GM19239 (cell line): Measurements from ENCODE around the gene GGN.
A peak's percentile ranks its signal among the peaks of the same experiment; 100 is the strongest.
"Not testable (repeated sequence)": the region's sequence is repeated elsewhere in the genome, so short reads cannot be mapped to it uniquely, and the experiment has no call there.

ENCODE experiments used
- DNase-seq: peaks from one replicate; pipeline ENCODE4 v3.0.0; 2011; ENCODE audit warnings: low spot score; ENCODE audit not compliant: insufficient read length
- FAIRE-seq: peaks from 2 replicates; lab custom pipeline; 2011; peaks lifted over from hg19 to GRCh38; lab: Jason Lieb, UNC

GGN gene

DNA sequence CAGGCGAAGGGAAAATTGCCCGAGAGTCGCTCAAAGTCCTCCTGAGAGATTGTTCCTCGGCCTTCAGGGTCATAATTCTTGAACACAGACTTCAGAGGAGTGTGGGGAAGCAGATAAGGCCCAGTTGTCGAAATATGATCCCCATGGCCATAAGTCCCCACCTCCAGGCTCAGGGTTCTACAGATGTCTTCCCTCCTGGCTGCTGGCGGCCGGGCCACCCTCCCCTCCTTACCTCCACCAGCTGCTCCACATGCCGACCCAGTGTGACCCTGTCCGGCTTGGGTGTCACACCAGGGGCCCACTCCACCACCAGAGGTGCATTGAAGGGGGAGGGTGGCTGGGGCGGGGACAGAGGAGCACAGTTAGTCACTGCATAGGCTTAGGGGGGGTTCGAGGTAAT lies 25.1 kb upstream of the GGN start:
- FAIRE-seq (no peak), DNase-seq (no peak)

DNA sequence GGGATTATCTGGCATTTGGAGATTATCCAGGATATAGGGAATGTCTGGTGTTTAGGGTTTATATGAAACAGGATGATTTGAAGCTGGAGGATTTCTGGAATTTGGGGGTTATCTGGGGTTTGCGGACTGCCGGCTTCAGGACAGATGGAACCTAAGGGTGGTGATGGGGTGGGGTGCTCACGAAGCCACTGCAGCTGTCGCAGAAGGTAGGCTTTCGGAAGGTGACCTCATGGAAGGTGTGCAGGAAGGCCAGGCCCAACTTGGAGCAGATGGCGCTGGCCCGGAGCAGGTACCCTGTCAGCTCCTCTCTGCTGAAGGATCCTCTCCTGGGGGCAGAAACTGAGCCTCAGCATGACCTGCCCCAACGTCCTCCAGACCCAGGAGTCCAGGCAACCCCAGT lies 24.7 kb upstream of the GGN start:
- no peak for FAIRE-seq
- no peak for DNase-seq

DNA sequence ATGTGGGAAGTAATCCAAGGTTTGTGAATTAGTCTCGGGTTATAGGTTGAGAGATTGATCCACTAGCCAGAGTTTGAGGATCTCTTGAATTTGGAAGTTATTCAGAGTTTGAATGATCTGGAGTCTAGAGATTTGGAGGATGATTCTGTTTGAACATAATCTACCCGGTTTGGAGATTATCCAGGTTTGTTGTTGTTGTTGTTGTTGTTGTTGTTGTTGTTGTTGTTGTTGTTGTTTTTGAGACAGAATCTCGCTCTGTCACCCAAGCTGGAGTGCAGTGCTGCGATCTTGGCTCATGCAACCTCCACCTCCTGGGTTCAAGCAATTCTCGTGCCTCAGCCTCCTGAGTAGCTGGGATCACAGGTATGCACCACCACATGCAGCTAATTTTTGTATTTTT lies 24.1 kb upstream of the GGN start:
- FAIRE-seq, DNase-seq: not testable (repeated sequence)

DNA sequence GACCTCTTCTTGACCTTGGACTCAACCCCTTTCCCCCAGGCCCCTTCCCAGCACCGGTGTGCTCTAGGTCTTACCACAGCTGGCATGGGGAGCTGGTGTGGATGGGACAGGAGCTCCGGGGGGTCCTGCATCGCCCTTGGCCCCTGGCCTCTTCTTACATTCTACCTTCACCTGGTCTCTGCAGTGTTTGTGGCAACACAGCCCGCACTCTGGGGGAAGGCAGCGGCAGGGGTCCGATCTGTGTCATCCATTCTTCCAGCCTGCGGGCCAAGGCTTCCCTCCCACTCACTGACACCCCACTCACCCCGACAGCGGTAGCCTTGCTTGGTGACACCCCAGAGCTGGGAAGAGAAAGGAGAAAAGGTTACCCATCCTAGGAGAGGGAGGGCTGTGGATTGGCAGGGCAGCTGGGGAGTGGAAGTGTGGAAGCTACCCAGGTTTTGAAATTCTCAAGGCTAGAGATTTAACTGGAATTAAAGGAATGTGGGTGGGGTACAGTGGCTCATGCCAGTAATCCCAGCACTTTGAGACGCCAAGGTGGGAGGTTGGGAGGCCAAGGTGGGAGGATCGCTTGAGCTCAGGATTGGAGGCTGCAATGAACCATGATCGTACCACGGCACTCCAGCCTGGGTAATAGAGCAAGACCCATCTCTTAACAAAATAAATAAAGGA lies 23.3 kb upstream of the GGN start:
- DNase-seq (no peak), FAIRE-seq (no peak)

DNA sequence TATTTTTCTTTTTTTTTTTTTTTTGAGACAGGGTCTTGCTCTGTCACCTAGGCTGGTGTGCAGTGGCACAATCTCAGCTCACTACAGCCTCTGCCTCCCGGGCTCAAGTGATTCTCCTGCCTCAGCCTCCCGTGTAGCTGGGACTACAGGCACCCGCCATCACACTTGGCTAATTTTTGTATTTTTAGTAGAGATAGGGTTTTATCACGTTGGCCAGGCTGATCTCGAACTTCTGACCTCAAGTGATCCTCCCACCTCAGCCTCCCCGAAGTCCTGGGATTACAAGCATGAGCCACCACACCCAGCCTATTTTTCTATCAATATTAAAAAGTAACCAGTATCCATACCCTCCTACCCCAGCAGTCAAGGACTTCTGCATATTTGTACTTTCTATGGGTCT lies 22.6 kb upstream of the GGN start:
- FAIRE-seq, DNase-seq: not testable (repeated sequence)

DNA sequence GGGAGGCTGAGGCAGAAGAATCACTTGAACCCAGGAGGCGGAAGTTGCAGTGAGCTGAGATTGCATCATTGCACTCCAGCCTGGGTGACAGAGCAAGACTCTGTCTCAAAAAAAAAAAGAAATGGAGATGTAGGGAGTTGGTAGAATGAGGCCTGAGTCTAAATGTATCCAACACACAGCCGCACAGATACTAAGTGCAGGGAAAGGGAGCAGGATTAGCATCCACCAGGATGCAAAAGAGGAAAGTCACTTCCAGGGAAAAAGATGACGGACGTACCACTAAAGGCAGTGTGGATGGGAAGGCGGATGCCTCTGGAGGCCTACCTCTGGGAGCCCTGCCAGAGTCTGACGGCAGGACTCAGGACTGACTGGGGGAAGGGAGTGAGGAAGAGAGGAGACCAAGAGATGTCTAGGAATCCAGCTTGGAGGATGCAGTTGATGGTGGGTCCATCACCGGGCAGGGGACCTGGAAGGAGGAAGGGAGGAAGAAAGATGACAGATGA lies 21.8 kb upstream of the GGN start:
- FAIRE-seq, result no peak
- no peak for DNase-seq

- FAIRE-seq, result no peak
- DNase-seq, result no peak
These were observed 17.4 kb upstream of the GGN start for GRCh38 chr19:38405276-38405675.

- DNase-seq (no peak), FAIRE-seq (no peak)
These were observed 17.0 kb upstream of the GGN start for GRCh38 chr19:38404858-38405257.

DNA sequence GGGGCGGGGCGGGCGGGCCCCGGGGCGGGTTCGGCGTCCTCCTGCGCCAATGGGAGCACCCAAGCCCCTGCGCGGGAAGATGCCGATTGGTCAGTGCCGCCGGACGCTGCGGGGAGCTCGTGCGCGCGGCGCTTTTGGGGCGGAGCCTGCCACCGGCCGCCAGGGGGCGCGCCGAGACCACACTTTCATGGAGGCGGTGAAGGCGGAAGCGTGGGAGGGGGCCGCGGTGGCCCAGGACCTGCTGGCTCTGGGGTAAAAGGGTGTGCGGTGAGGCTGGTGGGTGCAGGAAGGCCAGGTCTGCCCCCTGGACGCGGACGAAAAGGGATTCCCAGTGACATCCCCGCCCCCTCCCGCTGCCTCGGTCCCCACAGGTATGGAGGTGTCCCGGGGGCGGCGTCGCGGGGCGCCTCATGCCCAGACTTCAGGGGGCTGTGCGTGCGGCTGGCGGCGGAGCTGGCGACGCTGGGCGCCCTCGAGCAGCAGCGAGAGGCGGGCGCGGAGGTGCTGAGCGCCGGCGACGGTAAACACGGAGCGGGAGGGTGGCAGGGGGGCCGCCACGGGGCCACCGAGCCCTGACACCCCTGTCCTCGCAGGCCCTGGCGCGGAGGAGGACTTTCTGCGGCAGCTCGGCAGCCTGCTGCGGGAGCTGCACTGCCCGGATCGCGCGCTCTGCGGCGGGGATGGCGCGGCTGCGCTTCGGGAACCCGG lies 15.3 kb upstream of the GGN start, which contains the start of gene FAM98C:
Gene FAM98C (plus strand): TSS at position 127 of the 708 bp plus-strand sequence. CDS start 61 bp downstream, at position 188.
- no peak for FAIRE-seq
- DNase-seq, result peak; percentile 100

DNA sequence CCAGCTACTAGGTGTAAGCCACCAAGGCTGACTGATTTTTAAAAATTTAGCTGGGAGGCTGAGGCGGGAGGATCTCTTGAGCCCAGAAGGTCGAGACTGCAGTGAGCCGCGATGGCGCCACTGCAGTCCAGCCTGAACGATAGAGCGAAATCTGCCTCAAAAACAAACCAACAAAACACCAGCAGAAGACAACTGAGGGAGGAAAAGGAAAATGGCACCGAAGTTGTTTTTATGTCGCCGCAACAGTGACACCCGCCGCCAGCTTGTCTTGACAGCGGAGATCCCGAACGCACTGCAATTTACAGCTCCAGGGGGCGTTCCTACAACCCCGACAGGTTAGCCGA lies 14.8 kb upstream of the GGN start:
- no peak for DNase-seq
- FAIRE-seq, result peak; percentile 98

DNA sequence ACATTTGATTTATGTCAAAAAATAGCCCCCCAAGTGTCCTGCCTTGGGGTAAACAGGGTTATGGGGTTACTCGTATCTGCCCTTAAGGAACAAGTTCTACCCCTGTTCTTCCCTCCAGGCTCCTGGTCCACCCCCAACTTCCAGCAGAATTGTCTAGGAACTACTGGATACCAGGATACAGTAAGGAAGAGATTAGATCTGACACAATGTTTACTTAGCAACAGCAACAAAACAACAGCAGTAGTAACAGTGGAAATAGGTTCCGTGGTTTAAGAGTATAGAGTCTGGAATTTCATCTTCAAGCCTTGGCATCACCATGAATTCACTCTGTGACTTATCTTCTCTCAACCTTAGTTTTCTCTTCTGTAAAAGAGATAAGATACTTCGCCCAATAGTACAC lies 13.3 kb upstream of the GGN start:
- no peak for FAIRE-seq
- DNase-seq, result no peak

DNA sequence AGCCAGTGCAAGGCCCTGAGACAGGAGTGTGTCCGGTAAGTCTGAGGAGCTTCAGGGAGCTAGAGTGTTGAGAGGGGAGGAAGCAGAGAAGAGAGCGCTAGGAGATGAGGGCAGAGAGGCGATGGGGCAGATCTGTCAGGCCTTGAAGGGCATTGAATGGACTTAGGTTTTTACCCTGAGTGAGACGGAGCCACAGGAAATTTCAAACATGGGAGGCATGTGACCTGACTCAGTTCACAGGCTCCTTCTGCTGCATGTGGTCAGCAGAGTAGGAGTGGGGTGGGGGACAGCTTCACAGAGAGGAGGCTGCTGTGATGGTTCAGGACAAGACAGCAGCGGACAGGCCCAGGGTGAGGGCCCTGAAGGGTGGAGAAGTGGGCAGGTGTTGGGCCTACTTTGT lies 12.5 kb upstream of the GGN start:
- DNase-seq, result no peak
- no peak for FAIRE-seq

- DNase-seq (no peak), FAIRE-seq (no peak)
These were observed 11.7 kb upstream of the GGN start for GRCh38 chr19:38399537-38399936.

DNA sequence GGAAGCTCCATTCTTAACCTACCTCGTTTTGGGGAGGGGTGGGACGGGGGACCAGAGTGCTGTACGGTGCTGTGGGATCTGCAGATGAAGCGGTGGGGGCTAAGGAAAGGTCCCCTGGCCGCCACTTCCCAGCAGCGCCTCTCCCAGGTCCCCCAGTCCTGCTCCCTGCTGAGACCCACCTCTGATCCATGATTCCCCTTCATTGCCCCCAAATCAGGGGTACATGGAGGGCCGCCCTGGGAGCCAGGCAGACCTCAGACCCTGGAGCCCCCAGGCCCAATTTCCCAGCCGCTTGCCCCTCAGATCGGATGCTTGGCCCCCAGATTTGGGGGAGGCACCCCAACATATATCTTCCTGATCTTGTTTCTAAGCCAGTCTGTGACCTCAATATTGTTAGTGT lies 11.2 kb upstream of the GGN start:
- FAIRE-seq (no peak), DNase-seq (no peak)

DNA sequence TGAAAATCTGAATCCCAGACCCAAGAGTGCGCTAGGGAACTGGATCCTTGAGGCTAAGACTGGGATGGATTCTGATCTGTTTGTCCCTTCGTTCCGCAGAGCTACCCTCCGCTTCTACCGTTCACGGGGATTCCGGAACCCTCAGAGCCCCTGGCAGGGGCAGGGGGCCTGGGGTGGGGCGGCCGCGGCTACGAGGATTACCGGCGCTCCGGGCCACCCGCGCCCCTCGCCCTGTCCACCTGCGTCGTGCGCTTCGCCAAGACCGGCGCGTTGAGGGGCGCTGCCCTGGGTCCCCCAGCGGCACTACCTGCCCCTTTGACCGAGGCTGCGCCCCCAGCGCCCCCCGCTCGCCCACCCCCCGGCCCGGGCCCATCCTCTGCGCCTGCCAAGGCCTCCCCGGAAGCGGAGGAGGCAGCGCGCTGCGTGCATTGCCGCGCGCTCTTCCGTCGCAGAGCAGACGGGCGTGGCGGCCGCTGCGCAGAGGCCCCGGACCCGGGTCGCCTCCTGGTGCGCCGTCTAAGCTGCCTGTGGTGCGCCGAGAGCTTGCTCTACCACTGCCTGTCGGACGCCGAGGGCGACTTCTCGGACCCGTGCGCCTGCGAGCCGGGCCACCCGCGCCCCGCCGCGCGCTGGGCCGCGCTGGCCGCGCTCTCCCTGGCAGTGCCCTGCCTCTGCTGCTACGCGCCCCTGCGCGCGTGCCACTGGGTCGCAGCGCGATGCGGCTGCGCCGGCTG lies 7.7 kb upstream of the GGN start:
- DNase-seq, result no peak
- FAIRE-seq, result no peak

- DNase-seq (no peak), FAIRE-seq (no peak)
These were observed 6.7 kb upstream of the GGN start for GRCh38 chr19:38394488-38394887.

GRCh38 chr19:38392707-38393308 lies 5.0 kb upstream of the GGN start:
- FAIRE-seq, result no peak
- DNase-seq, result no peak

GRCh38 chr19:38391911-38392464 lies 4.2 kb upstream of the GGN start:
- no peak for DNase-seq
- FAIRE-seq, result no peak

DNA sequence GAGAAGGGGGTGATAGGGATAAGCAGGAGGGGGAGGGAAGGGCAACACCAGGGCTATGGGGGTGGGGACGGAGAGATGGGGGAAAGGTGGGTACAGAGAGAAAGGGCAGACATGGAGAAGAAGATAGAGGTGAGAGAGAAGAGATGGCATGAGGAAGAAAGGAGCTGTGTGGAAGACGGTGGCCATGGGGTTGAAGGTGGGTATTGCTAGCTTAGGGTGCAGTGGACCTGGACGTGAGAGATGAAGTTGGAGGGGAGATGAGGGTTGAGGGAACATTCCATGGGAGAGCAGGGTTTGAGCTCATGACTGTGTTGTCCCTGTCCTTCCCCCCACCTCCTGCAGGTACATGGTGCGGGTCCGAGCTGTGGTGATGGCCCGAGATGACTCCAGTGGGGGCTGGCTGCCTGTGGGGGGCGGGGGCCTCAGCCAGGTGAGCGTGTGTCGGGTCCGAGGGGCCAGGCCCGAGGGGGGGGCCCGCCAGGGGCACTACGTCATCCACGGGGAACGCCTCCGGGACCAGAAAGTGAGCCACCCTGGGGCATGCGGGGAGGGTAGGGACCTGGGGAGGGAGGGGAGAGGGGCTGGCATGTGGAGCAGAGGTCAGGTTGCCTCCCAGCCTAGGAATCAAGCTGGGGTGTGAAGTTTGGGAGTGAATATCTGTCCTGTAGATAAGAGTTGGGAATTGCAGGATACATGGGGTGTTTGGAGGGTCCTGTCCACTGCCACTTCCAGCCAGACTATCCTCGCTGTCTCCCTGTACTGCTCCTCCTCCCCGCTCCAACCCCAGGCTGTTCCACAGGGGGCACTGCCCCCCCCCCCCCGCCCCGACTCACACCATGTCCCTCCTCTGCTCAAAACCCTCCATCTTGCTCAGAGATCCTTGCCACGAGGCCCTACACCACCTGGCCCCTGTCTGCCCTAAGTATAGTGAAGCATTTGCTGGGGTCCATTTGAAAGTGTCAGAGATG lies 2.4 kb upstream of the GGN start:
- FAIRE-seq (no peak), DNase-seq (no peak)
